CD4-positive, alpha-beta memory T cell (primary cell): ENCODE data around the gene TUBA1A. TPM values are rescaled to one million over a fixed set of nuclear protein-coding genes. Genes with fewer than 3 reads are reported as not detected.

ENCODE experiments used
- CTCF ChIA-PET: fragments of 350-600 bp; sonication (Branson Sonifier 250); formaldehyde crosslinking; loops from one replicate; lab custom pipeline; 2021; ENCODE audit warnings: inconsistent platforms; ENCODE audit not compliant: partially characterized antibody; lab: Charles Lee
- POLR2A ChIA-PET: fragments of 350-600 bp; sonication (Branson Sonifier 250); formaldehyde crosslinking; loops from one replicate; lab custom pipeline; 2021; ENCODE audit not compliant: partially characterized antibody; lab: Charles Lee
- DNase-seq, 5 donors: peaks; one replicate each; pipeline versions ENCODE4 v3.0.0 to v3.0.0-alpha.2; 2020 to 2022; ENCODE audit warnings: mixed read lengths in 1 of 5
- H3K27ac ChIP-seq: one replicate; pipeline ENCODE4 v1.7.0; 2013; ENCODE audit warnings: low read depth, low read length
- H3K27me3 ChIP-seq: 2 replicates; pipeline ENCODE4 v1.7.0; 2013; ENCODE audit warnings: mild to moderate bottlenecking, low read length, moderate library complexity; ENCODE audit not compliant: insufficient read depth
- H3K36me3 ChIP-seq: 2 replicates; pipeline ENCODE4 v1.7.0; 2013; ENCODE audit warnings: mild to moderate bottlenecking, low read length, moderate library complexity; ENCODE audit not compliant: insufficient read depth
- H3K4me1 ChIP-seq: 2 replicates; pipeline ENCODE4 v1.7.0; 2013; ENCODE audit warnings: mild to moderate bottlenecking, low read length, moderate library complexity; ENCODE audit not compliant: insufficient read depth
- H3K4me3 ChIP-seq, 2 donors: one replicate each; pipeline ENCODE4 v1.7.0; 2013; ENCODE audit warnings: low read length in 2 of 2, mild to moderate bottlenecking in 1 of 2
- H3K9me3 ChIP-seq, 2 donors: one replicate each; pipeline ENCODE4 v1.7.0; 2013; ENCODE audit warnings: low read length in 2 of 2, control low read depth in 1 of 2; ENCODE audit not compliant: control insufficient read depth in 1 of 2
- H3K27ac Mint-ChIP-seq, 7 donors: one replicate each; pipeline ENCODE4 v1.8.0; 2020 to 2021; ENCODE audit warnings: mixed read lengths in 7 of 7, mild to moderate bottlenecking in 6 of 7, inconsistent platforms in 3 of 7, moderate library complexity in 3 of 7
- H3K27me3 Mint-ChIP-seq, 2 donors: one replicate each; pipeline ENCODE4 v1.8.0; 2020 to 2021; ENCODE audit warnings: mixed read lengths in 2 of 2
- H3K36me3 Mint-ChIP-seq, 2 donors: one replicate each; pipeline ENCODE4 v1.8.0; 2020 to 2021; ENCODE audit warnings: mixed read lengths in 2 of 2, inconsistent platforms in 1 of 2, mild to moderate bottlenecking in 1 of 2
- H3K4me1 Mint-ChIP-seq, 4 donors: one replicate each; pipeline ENCODE4 v1.8.0; 2020 to 2021; ENCODE audit warnings: mixed read lengths in 4 of 4, mild to moderate bottlenecking in 1 of 4
- H3K4me3 Mint-ChIP-seq, 8 donors: one replicate each; pipeline ENCODE4 v1.8.0; 2020 to 2021; ENCODE audit warnings: mixed read lengths in 8 of 8, mild to moderate bottlenecking in 7 of 8, moderate library complexity in 6 of 8, inconsistent platforms in 3 of 8
- H3K9me3 Mint-ChIP-seq, 8 donors: one replicate each; pipeline ENCODE4 v1.8.0; 2020 to 2021; ENCODE audit warnings: mixed read lengths in 8 of 8, mild to moderate bottlenecking in 5 of 8, inconsistent platforms in 3 of 8, moderate library complexity in 1 of 8
- intact Hi-C: fragments of 100-400 bp; cut with micrococcal nuclease; formaldehyde crosslinking; loops from one replicate; pipeline ENCODE4 v1.15.1; 2023
- polyA plus RNA-seq, 2 donors: library from polyadenylated mRNA; unstranded; fragments of 300-500 nt; fragmentation: Illumina TruSeq; gene quantifications; one replicate each; pipeline ENCODE4 v1.2.3, GENCODE V29; 2021
- total RNA-seq, 2 experiments: library from RNA; stranded (reverse); gene quantifications; one replicate each; pipeline ENCODE4 v1.2.3, GENCODE V29; 2021

TUBA1A gene
- total and polyA plus RNA-seq, 4 experiments from 2014 or later = 97.5 to 315 (median 133) TPM

DNA sequence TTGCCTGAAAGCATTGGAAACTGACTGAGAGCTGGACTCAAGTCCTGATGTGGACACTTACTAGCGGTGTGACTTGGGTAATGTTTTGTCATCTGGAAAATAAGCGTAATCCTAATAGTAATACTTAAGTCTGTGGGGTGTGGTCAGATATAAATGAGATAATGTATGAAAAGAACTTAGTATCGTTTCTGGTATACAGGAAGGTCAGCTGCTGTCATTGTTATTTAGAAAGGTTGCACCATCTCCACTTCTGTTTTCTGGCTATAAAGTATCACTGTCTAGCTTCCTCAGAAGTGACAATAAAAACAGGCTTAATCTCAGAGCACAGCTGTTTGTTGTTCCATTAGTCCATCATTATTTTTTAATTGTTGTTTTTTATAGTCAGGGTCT, 41.9 kb upstream of the TUBA1A start:
- H3K36me3 ChIP-seq = no peaks in the 10 kb centered on the region
- no peaks in the 10 kb centered on the region for H3K27me3 ChIP-seq
- Mint-ChIP-seq H3K27ac (no peak overlapping the region), H3K9me3 (no peaks in the 10 kb centered on the region), H3K27me3 (no peaks in the 10 kb centered on the region), H3K4me1 (peaks cover 0 to 13% (median 6%) of the 10 kb centered on the region in 4 donors), H3K4me3 (no peak overlapping the region), H3K36me3 (no peaks in the 10 kb centered on the region)
- H3K9me3 ChIP-seq = no peaks in the 10 kb centered on the region
- H3K4me1 ChIP-seq = no peaks in the 10 kb centered on the region
- CTCF ChIA-PET = interaction anchor here (0.9 to 7.4 kb wide), 5 partner anchors 33 to 167 kb away, joined by 3 to 84 read pairs (median 5); partner anchors contain the start of genes TUBA1A and TUBA1B
- POLR2A ChIA-PET = interaction anchor here (0.6 to 1.4 kb wide), 2 partner anchors 82 to 100 kb away, joined by 4 read pairs; partner anchors contain the start of gene TUBA1B
- H3K4me3 ChIP-seq = no peak overlapping the region
- intact Hi-C loops = no loop called here
- no peak overlapping the region for H3K27ac ChIP-seq
- DNase-seq = no peak

DNA sequence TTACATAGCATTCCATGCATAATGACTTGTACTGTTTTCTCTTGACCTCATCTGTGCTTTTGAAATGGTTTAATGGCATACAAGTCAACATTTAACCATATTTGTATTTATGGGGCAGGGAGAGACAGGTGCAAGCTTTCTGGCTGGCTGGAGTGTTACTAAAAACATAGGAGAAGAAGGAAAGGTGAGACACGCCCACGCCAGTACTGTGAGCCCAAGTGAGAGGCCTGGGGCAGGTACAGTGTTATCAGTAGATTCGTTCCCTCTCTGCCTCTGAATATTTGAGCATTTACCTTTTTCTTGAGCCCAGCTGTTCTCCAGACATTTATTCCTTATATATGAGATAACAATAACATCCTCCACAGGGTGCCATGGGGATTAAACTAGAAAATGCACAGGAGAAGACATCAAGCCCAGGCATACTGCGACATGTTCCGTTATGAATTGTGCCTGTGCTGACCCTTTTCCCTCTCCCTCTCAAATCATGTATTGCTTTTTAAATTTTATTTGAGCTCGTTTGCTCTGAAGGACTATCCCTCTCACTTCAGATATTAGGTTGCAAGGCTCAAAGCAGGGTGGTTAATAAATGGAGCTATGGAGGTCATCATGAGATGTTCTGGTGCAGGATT, 41.4 kb upstream of the TUBA1A start:
- ChIA-PET POLR2A (no interaction called here), CTCF (interaction anchor here (0.7 to 7.4 kb wide), 6 partner anchors 22 to 167 kb away, joined by 3 to 84 read pairs (median 4); partner anchors contain the start of genes TUBA1A and TUBA1B)
- H3K4me1 ChIP-seq = no peaks in the 10 kb centered on the region
- no peaks in the 10 kb centered on the region for H3K36me3 ChIP-seq
- Mint-ChIP-seq H3K27ac (no peak overlapping the region), H3K36me3 (no peaks in the 10 kb centered on the region), H3K27me3 (no peaks in the 10 kb centered on the region), H3K4me3 (no peak overlapping the region), H3K4me1 (peaks cover 0 to 12% (median 6%) of the 10 kb centered on the region in 4 donors), H3K9me3 (no peaks in the 10 kb centered on the region)
- no peaks in the 10 kb centered on the region for H3K27me3 ChIP-seq
- H3K4me3 ChIP-seq = no peak overlapping the region
- no peak overlapping the region for H3K27ac ChIP-seq
- no peaks in the 10 kb centered on the region for H3K9me3 ChIP-seq
- intact Hi-C loops = no loop called here
- no peak for DNase-seq

DNA sequence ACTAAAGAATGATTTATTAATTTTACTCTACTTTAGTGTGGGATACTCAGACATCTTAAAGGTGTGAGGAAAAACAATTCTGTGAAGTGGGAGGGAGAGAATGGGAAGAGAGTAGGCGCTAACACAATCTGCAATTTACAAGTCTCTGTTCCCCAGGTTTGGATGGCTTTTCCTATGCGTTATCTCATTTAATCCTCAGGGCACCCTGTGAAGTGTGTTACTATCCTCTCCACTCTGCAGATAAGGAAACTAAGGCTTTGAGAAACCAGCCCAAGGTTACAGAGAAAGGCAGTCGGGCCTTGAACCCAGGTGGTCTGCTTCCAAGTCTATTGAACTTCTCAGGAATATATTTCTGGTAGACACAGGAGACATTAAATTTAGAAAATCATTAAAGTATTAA, 39.8 kb upstream of the TUBA1A start:
- Histone ChIP-seq H3K36me3 (no peaks in the 10 kb centered on the region), H3K4me3 (no peak overlapping the region), H3K4me1 (no peaks in the 10 kb centered on the region), H3K27ac (no peak overlapping the region), H3K9me3 (no peaks in the 10 kb centered on the region), H3K27me3 (no peaks in the 10 kb centered on the region)
- POLR2A ChIA-PET = no interaction called here
- Mint-ChIP-seq H3K4me1 (peaks cover 0 to 4% (median 3%) of the 10 kb centered on the region in 4 donors), H3K27ac (no peak overlapping the region), H3K4me3 (no peak overlapping the region), H3K9me3 (no peaks in the 10 kb centered on the region), H3K36me3 (no peaks in the 10 kb centered on the region), H3K27me3 (no peaks in the 10 kb centered on the region)
- CTCF ChIA-PET = interaction anchor here (1.7 kb wide), 1 partner anchor 165 kb away, joined by 5 read pairs; no protein-coding TSS in a partner anchor
- intact Hi-C loops = no loop called here
- no peak for DNase-seq

DNA sequence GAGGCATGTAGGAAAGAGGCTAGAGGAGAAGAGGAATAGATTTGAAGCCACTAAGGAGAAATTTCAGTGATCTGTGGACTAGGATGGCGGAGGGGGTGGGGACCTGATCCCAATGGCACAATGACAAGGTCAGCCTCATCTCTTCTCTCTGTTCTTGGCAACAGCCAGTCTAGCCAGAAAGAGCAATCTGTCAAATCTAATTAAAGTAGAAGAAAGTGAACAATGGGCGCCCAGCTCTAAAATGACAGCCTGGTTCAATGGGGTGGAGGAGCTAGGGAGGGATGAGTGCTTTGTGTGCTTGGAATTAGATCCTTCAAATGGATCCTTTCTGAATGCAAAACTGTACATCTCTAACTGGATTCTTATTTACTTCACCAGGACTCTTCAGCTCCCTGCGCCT, 38.8 kb upstream of the TUBA1A start:
- Histone ChIP-seq H3K36me3 (no peaks in the 10 kb centered on the region), H3K27me3 (no peaks in the 10 kb centered on the region), H3K27ac (no peak overlapping the region), H3K4me1 (no peaks in the 10 kb centered on the region), H3K4me3 (no peak overlapping the region), H3K9me3 (no peaks in the 10 kb centered on the region)
- Mint-ChIP-seq H3K9me3 (no peaks in the 10 kb centered on the region), H3K27me3 (no peaks in the 10 kb centered on the region), H3K36me3 (no peaks in the 10 kb centered on the region), H3K27ac (no peak overlapping the region), H3K4me1 (no peaks in the 10 kb centered on the region), H3K4me3 (no peak overlapping the region)
- intact Hi-C loops = no loop called here
- POLR2A ChIA-PET = no interaction called here
- CTCF ChIA-PET = interaction anchor here (1.7 kb wide), 1 partner anchor 164 kb away, joined by 5 read pairs; no protein-coding TSS in a partner anchor
- no peak for DNase-seq

DNA sequence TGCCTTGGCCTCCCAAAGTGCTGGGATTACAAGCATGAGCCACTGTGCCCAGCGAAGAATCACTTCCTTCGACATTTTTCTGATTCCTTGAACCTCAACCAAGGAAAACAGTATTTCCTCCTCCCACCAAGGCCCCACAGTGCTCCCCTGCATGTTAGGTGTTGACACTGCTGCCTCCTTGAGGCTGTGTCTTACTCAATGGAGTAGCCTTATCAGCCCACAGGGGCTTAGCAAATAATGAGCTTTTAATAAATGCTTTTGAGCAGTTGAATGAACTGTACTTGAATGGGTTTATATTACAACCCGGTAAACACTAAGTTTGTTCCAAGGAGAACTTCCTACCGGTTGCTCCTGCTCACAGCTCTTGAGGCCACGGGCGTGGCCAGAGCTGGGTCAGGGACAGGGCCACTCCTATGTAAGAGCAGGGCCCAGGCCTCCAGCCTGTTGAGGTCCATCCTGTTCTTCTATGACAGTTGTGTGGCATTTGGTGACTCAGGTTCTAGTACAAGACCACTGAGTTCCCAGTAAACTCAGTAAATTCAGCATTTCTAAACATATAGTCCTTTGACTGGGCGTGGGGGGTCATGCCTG, 36.8 kb upstream of the TUBA1A start:
- Mint-ChIP-seq H3K27me3 (no peaks in the 10 kb centered on the region), H3K4me3 (no peak overlapping the region), H3K9me3 (no peaks in the 10 kb centered on the region), H3K27ac (no peak overlapping the region), H3K4me1 (no peaks in the 10 kb centered on the region), H3K36me3 (no peaks in the 10 kb centered on the region)
- Histone ChIP-seq H3K9me3 (no peaks in the 10 kb centered on the region), H3K4me3 (no peak overlapping the region), H3K27ac (no peak overlapping the region), H3K4me1 (no peaks in the 10 kb centered on the region), H3K27me3 (no peaks in the 10 kb centered on the region), H3K36me3 (no peaks in the 10 kb centered on the region)
- CTCF ChIA-PET = interaction anchor here (0.6 to 2.0 kb wide), 6 partner anchors 8 to 162 kb away, joined by 3 to 8 read pairs (median 4); no protein-coding TSS in a partner anchor
- intact Hi-C loops = no loop called here
- POLR2A ChIA-PET = no interaction called here
- DNase-seq = no peak

DNA sequence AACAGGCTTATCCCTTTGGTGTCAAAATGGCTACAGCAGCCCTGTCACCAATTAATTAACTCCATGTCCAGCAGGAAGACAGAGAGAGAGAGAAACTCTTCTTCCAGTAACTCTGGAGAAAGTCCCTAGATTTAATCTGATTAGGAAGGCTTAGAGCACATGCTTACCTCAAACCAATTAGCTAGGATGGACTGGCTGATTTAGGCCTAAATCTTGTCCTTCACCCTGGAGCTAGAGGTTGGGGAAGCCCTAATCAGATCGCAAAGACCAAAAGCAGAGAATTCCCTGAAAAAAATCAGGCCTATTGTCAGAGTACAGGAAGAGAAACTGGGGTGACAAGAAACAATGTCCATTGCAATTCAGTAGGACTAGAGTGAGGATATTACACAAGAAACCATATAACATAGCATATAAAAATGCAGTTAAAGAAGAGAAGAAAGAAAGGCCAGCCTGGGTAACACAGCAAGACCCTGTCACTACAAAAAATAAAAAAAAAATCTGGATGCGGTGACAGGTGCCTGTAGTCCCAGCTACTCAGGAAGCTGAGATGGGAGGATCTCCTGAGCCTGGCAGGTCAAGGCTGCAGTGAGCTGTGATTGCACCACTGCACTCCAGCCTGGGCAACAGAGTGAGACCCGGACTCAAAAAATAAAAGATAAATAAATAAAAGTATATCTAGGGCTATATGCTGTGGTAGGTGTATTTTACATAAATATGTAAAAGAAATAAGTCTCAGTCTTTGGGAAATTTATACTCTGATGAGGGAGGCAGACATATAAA, 34.9 kb upstream of the TUBA1A start:
- Mint-ChIP-seq H3K36me3 (no peaks in the 10 kb centered on the region), H3K27me3 (no peaks in the 10 kb centered on the region), H3K27ac (peak overlapping the region in 1 of 7 donors; percentile 4), H3K9me3 (no peaks in the 10 kb centered on the region), H3K4me1 (no peaks in the 10 kb centered on the region), H3K4me3 (no peak overlapping the region)
- POLR2A ChIA-PET = interaction anchor here (0.6 to 3.1 kb wide), 2 partner anchors 35 to 158 kb away, joined by 4 to 12 read pairs; partner anchors contain the start of gene TUBA1A
- Histone ChIP-seq H3K4me1 (no peaks in the 10 kb centered on the region), H3K36me3 (no peaks in the 10 kb centered on the region), H3K27ac (no peak overlapping the region), H3K27me3 (no peaks in the 10 kb centered on the region), H3K9me3 (no peaks in the 10 kb centered on the region), H3K4me3 (no peak overlapping the region)
- no peak for DNase-seq
- intact Hi-C loops = no loop called here
- CTCF ChIA-PET = interaction anchor here (1.0 to 2.2 kb wide), 3 partner anchors 10 to 135 kb away, joined by 3 to 13 read pairs (median 5); no protein-coding TSS in a partner anchor

DNA sequence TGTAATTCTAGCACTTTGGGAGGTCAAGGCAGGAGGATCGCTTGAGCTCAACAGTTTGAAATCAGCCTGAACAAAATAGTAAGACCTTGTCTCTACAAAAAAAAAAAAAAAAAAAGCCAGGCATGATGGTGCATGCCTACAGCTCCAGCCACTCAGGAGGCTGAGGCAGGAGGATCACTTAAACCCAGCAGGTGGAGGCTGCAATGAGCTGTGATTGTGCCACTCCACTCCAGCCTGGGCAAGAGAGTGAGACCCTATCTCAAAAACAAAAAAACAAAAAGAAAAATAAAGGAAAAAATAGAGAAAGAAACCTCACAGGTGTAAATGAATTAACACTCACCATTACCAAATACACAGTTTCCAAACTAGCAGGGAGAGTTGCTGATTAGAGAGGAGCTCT, 34.2 kb upstream of the TUBA1A start:
- DNase-seq = no peak
- no peaks in the 10 kb centered on the region for H3K9me3 Mint-ChIP-seq
- H3K4me3 Mint-ChIP-seq = no peak overlapping the region
- H3K4me1 Mint-ChIP-seq = no peaks in the 10 kb centered on the region
- CTCF ChIA-PET = interaction anchor here (0.8 to 2.2 kb wide), 3 partner anchors 29 to 135 kb away, joined by 3 to 13 read pairs (median 3); no protein-coding TSS in a partner anchor
- Histone ChIP-seq H3K36me3 (no peaks in the 10 kb centered on the region), H3K27me3 (no peaks in the 10 kb centered on the region), H3K27ac (no peak overlapping the region), H3K4me3 (no peak overlapping the region), H3K4me1 (no peaks in the 10 kb centered on the region), H3K9me3 (no peaks in the 10 kb centered on the region)
- no peak overlapping the region for H3K27ac Mint-ChIP-seq
- no peaks in the 10 kb centered on the region for H3K36me3 Mint-ChIP-seq
- POLR2A ChIA-PET = interaction anchor here (0.6 to 3.1 kb wide), 2 partner anchors 35 to 88 kb away, joined by 3 to 12 read pairs; partner anchors contain the start of gene TUBA1A
- H3K27me3 Mint-ChIP-seq = no peaks in the 10 kb centered on the region
- intact Hi-C loops = no loop called here
